Hepatocyte (in vitro differentiated cells): ENCODE results near the gene S100A7. TPM values are rescaled to one million over a fixed set of nuclear protein-coding genes. Genes with fewer than 3 reads are reported as not detected.

Experiments used
- DNase-seq: peaks from one replicate; pipeline ENCODE4 v3.0.0-alpha.2; 2016; ENCODE audit warnings: low spot score
- H2AFZ ChIP-seq: fragments of 200-600 bp; sonication (generic); 2 replicates; pipeline ENCODE4 v1.6.0; 2016; ENCODE audit warnings: antibody characterized with exemption, mild to moderate bottlenecking
- H3K27ac ChIP-seq: fragments of 200-600 bp; sonication (generic); 2 replicates; pipeline ENCODE4 v1.5.1; 2016; ENCODE audit warnings: mild to moderate bottlenecking
- H3K27me3 ChIP-seq: fragments of 200-600 bp; sonication (generic); 2 replicates; pipeline ENCODE4 v1.6.1; 2016
- H3K36me3 ChIP-seq: fragments of 200-600 bp; sonication (generic); replicated peaks from 2 replicates; pipeline ENCODE4 v1.5.1; 2016; ENCODE audit warnings: low read depth; ENCODE audit not compliant: insufficient read depth
- H3K4me1 ChIP-seq: fragments of 200-600 bp; sonication (generic); 2 replicates; pipeline ENCODE4 v1.5.1; 2016; ENCODE audit warnings: mild to moderate bottlenecking, moderate library complexity; ENCODE audit not compliant: insufficient read depth
- H3K4me2 ChIP-seq: fragments of 200-600 bp; sonication (generic); 2 replicates; pipeline ENCODE4 v1.6.0; 2016
- H3K4me3 ChIP-seq: fragments of 200-600 bp; sonication (generic); 2 replicates; pipeline ENCODE4 v1.5.1; 2016; ENCODE audit warnings: mild to moderate bottlenecking
- H3K79me2 ChIP-seq: fragments of 200-600 bp; sonication (generic); 2 replicates; pipeline ENCODE4 v1.6.0; 2017; ENCODE audit warnings: mild to moderate bottlenecking
- H3K9me2 ChIP-seq: fragments of 200-600 bp; sonication (generic); replicated peaks from 2 replicates; pipeline ENCODE4 v1.6.0; 2017; ENCODE audit warnings: mild to moderate bottlenecking; ENCODE audit not compliant: insufficient read depth
- H3K9me3 ChIP-seq: fragments of 200-600 bp; sonication (generic); 2 replicates; pipeline ENCODE4 v1.5.1; 2016; ENCODE audit warnings: low read depth, mild to moderate bottlenecking
- H4K20me1 ChIP-seq: fragments of 200-600 bp; sonication (generic); 2 replicates; pipeline ENCODE4 v1.6.0; 2016; ENCODE audit warnings: mild to moderate bottlenecking; ENCODE audit not compliant: insufficient read depth, poor library complexity, severe bottlenecking
- EZH2 ChIP-seq: fragments of 200-600 bp; sonication (generic); IDR thresholded peaks from 2 replicates; pipeline ENCODE4 v1.6.1; 2016; ENCODE audit warnings: antibody characterized with exemption, mild to moderate bottlenecking, borderline replicate concordance
- EZH2phosphoT487 ChIP-seq: fragments of 200-600 bp; sonication (generic); IDR thresholded peaks from one replicate; pipeline ENCODE4 v1.6.1; 2018; ENCODE audit warnings: antibody characterized with exemption, mild to moderate bottlenecking, low read depth, moderate library complexity; ENCODE audit not compliant: unreplicated experiment, severe bottlenecking
- WGBS: methylation state at CpG from one replicate; pipeline ENCODE4 v1.1.6; 2016; ENCODE audit warnings: low lambda C conversion rate; ENCODE audit errors: missing lambda C conversion rate; 5-methylcytosine and 5-hydroxymethylcytosine counted together
- polyA plus RNA-seq: library from polyadenylated mRNA; unstranded; fragments of >200 nt; fragmentation: Nextera tagmentation; extraction: Ambion mirVana; gene quantifications from 2 replicates; pipeline ENCODE4 v1.2.1, GENCODE V29; 2016
- total RNA-seq: library from RNA; depleted of rRNA; stranded (reverse); fragments of >200 nt; gene quantifications from 2 replicates; pipeline ENCODE4 v1.2.3, GENCODE V29; 2014
- TF ChIP-seq, protein P1 (sequence below): fragments of 200-600 bp; sonication (generic); IDR thresholded peaks from 2 replicates; pipeline ENCODE4 v1.5.1; 2016; ENCODE audit warnings: antibody characterized with exemption, mild to moderate bottlenecking; ENCODE audit not compliant: poor library complexity

Gene S100A7
- total and polyA plus RNA-seq, 2 experiments from 2014 or later: 0.60 to 1.0 TPM

DNA sequence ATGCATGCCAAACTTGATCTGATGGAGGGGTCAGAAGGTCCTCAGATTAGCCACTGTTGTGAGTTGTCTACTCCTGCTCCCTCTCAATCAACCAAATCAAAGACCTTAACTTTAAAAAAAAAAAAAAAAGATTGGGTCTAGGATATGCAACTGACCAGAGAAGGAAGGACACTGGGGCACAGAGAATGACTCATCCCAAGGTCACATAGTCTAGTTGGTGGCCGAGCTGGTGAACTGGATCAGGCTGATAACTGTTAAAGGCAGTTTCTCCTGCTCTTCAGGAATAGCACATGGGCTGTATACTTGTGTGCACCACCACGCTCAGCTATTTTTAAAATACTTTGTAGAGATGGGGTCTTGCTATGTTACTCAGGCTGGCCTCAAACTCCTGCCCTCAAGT is 14.8 kb upstream of the S100A7 start:
- Histone ChIP-seq H3K4me3 (no peak overlapping the region), H3K9me2 (no peaks in the 10 kb centered on the region), H2AFZ (no peak overlapping the region), H3K9me3 (no peaks in the 10 kb centered on the region), H3K4me1 (peaks cover 4% of the 10 kb centered on the region), H3K4me2 (no peak overlapping the region), H3K79me2 (no peaks in the 10 kb centered on the region), H4K20me1 (no peaks in the 10 kb centered on the region), H3K27ac (no peak overlapping the region), H3K36me3 (no peaks in the 10 kb centered on the region), H3K27me3 (peaks cover under 1% of the 10 kb centered on the region)
- DNase-seq: no peak
- TF ChIP-seq EZH2: no peak
- WGBS: 76% methylated on average over 2 of the region's 2 CpGs

DNA sequence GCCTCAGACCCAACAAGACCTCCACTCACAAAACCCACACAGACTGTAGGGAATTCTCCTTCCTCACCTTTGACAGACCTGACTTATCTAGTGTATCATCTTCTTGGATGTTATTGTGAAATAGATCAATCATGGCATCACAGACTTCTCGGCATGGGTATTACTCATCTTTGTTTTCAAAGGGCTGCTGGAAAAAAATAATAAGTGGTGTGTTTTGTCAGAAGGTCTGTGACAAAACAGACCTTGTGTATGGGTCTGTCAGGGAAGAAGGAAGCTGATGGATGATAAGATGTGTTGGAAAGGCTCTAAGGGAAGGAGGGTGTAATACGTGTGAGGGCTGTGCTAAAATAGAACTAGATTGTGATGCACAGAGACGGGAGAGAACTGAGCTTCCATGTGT is 13.9 kb upstream of the S100A7 start:
- Histone ChIP-seq H3K27me3 (no peaks in the 10 kb centered on the region), H3K27ac (no peak overlapping the region), H3K79me2 (no peaks in the 10 kb centered on the region), H3K9me3 (no peaks in the 10 kb centered on the region), H4K20me1 (no peaks in the 10 kb centered on the region), H3K4me3 (no peak overlapping the region), H3K4me2 (no peak overlapping the region), H2AFZ (no peak overlapping the region), H3K4me1 (peaks cover 4% of the 10 kb centered on the region), H3K9me2 (no peaks in the 10 kb centered on the region), H3K36me3 (no peaks in the 10 kb centered on the region)
- WGBS: 72% methylated on average over 3 of the region's 3 CpGs
- no peak for DNase-seq
- TF ChIP-seq, protein P1, sequence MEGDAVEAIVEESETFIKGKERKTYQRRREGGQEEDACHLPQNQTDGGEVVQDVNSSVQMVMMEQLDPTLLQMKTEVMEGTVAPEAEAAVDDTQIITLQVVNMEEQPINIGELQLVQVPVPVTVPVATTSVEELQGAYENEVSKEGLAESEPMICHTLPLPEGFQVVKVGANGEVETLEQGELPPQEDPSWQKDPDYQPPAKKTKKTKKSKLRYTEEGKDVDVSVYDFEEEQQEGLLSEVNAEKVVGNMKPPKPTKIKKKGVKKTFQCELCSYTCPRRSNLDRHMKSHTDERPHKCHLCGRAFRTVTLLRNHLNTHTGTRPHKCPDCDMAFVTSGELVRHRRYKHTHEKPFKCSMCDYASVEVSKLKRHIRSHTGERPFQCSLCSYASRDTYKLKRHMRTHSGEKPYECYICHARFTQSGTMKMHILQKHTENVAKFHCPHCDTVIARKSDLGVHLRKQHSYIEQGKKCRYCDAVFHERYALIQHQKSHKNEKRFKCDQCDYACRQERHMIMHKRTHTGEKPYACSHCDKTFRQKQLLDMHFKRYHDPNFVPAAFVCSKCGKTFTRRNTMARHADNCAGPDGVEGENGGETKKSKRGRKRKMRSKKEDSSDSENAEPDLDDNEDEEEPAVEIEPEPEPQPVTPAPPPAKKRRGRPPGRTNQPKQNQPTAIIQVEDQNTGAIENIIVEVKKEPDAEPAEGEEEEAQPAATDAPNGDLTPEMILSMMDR: no peak
- no peak for TF ChIP-seq EZH2phosphoT487
- TF ChIP-seq EZH2: no peak

DNA sequence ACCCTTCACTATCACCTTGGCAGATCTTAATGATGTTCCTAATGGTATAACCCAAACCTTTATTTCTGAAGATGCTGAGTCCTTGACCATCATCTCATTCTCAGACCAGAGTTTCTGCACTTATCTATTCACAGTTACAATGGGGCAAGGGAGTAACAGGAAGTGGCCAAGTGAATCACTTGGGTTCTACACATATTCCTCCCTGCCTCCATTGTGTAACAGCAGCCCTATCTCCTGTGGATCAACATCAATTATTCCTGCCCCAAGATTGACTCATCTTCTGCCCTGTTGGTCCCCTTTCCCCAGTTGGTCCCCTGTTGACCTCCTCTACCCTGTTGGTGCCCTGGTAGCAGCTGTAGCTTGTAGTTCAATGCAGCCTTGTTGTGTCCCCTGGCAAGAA is 10.3 kb upstream of the S100A7 start:
- no peaks in the 10 kb centered on the region for H3K9me3 ChIP-seq
- H3K4me2 ChIP-seq: no peak overlapping the region
- TF ChIP-seq EZH2phosphoT487 (no peak), EZH2 (no peak)
- TF ChIP-seq, protein P1: no peak

DNA sequence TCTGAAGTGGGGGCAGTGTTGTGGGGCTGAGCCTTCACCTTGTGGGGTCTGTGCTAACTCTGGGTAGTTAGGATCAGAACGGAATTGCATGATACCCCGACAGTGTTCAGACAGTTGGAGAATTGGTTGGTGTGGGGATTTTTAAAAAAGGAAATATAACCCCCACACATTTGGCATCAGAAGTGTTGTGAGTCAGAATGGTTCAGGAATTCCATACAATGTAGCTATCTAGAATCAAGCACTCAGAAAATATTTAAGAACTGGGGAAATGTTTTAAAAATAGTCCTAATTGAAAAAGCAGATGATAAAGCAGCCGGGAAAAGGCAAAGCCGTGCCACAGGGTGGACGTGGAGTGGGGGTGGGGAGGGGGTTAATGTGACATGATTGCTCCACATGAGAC is 6.5 kb upstream of the S100A7 start:
- no peak overlapping the region for H2AFZ ChIP-seq

More for the DNA sequence above, 10.3 kb upstream of the S100A7 start:
- Histone ChIP-seq H3K27ac (no peak overlapping the region), H4K20me1 (no peaks in the 10 kb centered on the region), H3K9me2 (no peaks in the 10 kb centered on the region), H3K4me1 (no peaks in the 10 kb centered on the region), H3K36me3 (no peaks in the 10 kb centered on the region), H3K27me3 (no peaks in the 10 kb centered on the region), H2AFZ (no peak overlapping the region), H3K4me3 (no peak overlapping the region), H3K79me2 (no peaks in the 10 kb centered on the region)
- DNase-seq: no peak

More for the DNA sequence above, 6.5 kb upstream of the S100A7 start:
- H3K9me2 ChIP-seq: no peaks in the 10 kb centered on the region
- H3K27ac ChIP-seq: no peak overlapping the region
- no peaks in the 10 kb centered on the region for H3K9me3 ChIP-seq
- no peak for TF ChIP-seq EZH2
- TF ChIP-seq, protein P1: no peak
- no peak for TF ChIP-seq EZH2phosphoT487
- H3K27me3 ChIP-seq: no peaks in the 10 kb centered on the region
- no peaks in the 10 kb centered on the region for H3K4me1 ChIP-seq
- H3K79me2 ChIP-seq: no peaks in the 10 kb centered on the region
- no peak for DNase-seq
- WGBS: 81% methylated on average over 5 of the region's 5 CpGs
- no peaks in the 10 kb centered on the region for H4K20me1 ChIP-seq
- no peaks in the 10 kb centered on the region for H3K36me3 ChIP-seq
- no peak overlapping the region for H3K4me2 ChIP-seq
- no peak overlapping the region for H3K4me3 ChIP-seq
